ENCODE measurements around the gene OR5AC2.
A peak's percentile ranks its signal among the peaks of the same experiment; 100 is the strongest.

OR5AC2 gene, protein sequence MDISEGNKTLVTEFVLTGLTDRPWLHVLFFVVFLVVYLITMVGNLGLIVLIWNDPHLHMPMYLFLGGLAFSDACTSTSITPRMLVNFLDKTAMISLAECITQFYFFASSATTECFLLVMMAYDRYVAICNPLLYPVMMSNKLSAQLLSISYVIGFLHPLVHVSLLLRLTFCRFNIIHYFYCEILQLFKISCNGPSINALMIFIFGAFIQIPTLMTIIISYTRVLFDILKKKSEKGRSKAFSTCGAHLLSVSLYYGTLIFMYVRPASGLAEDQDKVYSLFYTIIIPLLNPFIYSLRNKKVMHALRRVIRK

DNA sequence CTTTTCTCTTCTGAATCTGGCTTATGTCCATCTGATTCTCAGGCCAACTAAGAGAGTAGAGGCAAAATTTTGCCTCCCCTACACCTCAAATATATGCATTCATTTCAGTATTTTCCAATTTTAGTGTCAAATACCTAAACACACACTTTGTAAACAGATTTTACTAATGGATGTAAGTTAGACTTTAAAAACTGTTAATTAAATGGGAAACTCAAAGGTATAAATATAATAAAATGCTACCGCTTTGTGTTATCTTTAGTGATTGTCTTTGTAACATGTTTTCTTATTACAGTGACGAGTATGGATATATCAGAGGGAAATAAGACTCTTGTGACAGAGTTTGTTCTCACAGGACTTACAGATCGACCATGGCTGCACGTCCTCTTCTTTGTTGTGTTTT lies at the start of gene OR5AC2:
Gene OR5AC2 (plus strand): TSS at position 301 of the 400 bp plus-strand sequence. CDS start 0 bp downstream, at position 301.
- DNase-seq (ENCODE audit: low read depth): no peak
- no peak within 1 kb of the TSS for H3K4me3 ChIP-seq (ENCODE audit: low read depth, low read length)
- TF ChIP-seq, protein P1, sequence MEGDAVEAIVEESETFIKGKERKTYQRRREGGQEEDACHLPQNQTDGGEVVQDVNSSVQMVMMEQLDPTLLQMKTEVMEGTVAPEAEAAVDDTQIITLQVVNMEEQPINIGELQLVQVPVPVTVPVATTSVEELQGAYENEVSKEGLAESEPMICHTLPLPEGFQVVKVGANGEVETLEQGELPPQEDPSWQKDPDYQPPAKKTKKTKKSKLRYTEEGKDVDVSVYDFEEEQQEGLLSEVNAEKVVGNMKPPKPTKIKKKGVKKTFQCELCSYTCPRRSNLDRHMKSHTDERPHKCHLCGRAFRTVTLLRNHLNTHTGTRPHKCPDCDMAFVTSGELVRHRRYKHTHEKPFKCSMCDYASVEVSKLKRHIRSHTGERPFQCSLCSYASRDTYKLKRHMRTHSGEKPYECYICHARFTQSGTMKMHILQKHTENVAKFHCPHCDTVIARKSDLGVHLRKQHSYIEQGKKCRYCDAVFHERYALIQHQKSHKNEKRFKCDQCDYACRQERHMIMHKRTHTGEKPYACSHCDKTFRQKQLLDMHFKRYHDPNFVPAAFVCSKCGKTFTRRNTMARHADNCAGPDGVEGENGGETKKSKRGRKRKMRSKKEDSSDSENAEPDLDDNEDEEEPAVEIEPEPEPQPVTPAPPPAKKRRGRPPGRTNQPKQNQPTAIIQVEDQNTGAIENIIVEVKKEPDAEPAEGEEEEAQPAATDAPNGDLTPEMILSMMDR (IDR thresholded peaks at IDR 0.05; ENCODE audit: insufficient read depth, low read depth, low read length, missing control alignments): no peak

GRCh38 chr3:98038286-98038685 lies 48.7 kb upstream of the OR5AC2 start:
- DNase-seq (ENCODE audit: low read depth): no peak
- TF ChIP-seq, protein P1 (IDR thresholded peaks at IDR 0.05; ENCODE audit: insufficient read depth, low read depth, low read length, missing control alignments): no peak
- no peak overlapping the region for H3K4me3 ChIP-seq (ENCODE audit: low read depth, low read length)

GRCh38 chr3:98038876-98039275 lies 48.1 kb upstream of the OR5AC2 start:
- no peak for DNase-seq (ENCODE audit: low read depth)
- H3K4me3 ChIP-seq (ENCODE audit: low read depth, low read length): peak overlapping the region; percentile 46
- TF ChIP-seq, protein P1 (IDR thresholded peaks at IDR 0.05; ENCODE audit: insufficient read depth, low read depth, low read length, missing control alignments): no peak

DNA sequence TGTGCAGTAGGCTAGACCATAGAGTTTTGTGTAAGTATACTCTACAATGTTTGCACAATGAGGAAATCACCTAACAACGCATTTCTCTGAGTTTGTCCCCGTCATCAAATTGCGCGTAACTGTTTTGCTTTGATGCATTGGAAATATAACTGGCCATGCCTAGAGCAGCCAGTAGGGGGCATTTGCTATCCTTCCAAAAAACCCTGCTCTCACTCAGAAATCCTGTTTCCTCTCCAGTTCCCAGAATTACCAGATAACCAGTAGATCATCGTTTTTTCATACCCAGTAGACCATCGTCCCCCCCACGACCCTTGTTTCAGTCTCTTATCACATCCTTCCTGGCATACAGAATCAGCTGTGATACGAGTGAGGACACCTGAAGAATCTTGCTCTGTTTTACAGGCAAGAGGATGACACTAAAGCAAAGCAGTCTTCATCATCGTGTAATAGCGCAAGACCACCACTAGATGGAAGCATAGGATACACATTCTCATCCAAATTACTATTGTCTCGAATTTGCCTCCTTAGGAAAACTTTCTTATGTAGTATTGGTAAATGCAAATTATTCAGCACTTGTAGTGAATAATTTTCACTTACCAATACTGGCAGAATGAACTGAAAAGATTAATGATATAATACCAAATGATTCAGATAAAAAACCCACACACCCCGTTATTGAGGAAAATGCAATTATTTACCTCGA lies 47.5 kb upstream of the OR5AC2 start:
- DNase-seq (ENCODE audit: low read depth): peak; percentile 91
- TF ChIP-seq, protein P1 (IDR thresholded peaks at IDR 0.05; ENCODE audit: insufficient read depth, low read depth, low read length, missing control alignments): peak; percentile 78
- H3K4me3 ChIP-seq (ENCODE audit: low read depth, low read length): peak overlapping the region; percentile 46

DNA sequence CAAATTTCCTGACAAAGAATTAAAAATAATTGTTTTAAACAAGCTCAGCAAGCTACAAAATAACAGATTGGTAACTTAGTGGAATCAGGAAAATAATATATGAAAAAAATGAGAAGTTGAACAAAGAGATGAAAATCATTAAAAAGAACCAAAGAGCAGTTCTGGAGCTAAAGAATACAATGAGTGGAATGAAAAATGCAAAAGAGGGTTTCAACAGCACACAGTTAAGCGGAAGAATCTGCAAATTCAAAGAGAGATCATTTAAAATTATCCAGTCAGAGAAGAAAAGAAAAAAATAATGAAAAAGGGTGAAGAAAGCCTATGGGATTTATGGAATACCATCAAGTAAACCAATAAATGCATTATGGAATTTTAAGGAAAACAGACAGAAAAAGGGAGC lies 45.6 kb upstream of the OR5AC2 start:
- no peak for DNase-seq (ENCODE audit: low read depth)
- no peak overlapping the region for H3K4me3 ChIP-seq (ENCODE audit: low read depth, low read length)
- TF ChIP-seq, protein P1 (IDR thresholded peaks at IDR 0.05; ENCODE audit: insufficient read depth, low read depth, low read length, missing control alignments): no peak

DNA sequence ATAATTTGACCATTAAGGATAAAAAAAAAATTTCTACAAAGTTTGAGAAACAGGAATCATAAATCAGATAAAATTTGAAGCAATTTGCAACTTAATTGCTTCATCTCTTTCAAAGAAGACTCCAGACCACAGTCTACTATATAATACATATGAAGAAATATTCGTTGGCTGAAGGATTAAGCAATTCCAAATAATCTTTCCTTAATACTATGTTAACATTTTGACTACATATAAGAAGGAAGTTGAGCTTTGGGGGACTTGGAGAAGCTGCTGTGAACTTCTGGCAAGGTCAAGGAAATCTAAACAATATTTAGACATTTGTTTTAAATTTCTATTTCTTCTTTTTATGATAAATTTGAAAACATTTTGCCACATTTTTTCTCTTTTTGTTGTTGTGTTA lies 38.4 kb upstream of the OR5AC2 start:
- TF ChIP-seq, protein P1 (IDR thresholded peaks at IDR 0.05; ENCODE audit: insufficient read depth, low read depth, low read length, missing control alignments): no peak
- H3K4me3 ChIP-seq (ENCODE audit: low read depth, low read length): no peak overlapping the region
- DNase-seq (ENCODE audit: low read depth): no peak

Data from GM12865 (cell line).